Neural progenitor cell (in vitro differentiated cells): ENCODE measurements around the gene ZIC5.

Experiments used
- EZH2 ChIP-seq: fragments of 200-600 bp; sonication (generic); IDR thresholded peaks from 2 replicates; pipeline ENCODE4 v1.6.1; 2017; ENCODE audit warnings: antibody characterized with exemption, mild to moderate bottlenecking, moderate library complexity
- EZH2phosphoT487 ChIP-seq: fragments of 200-600 bp; sonication (generic); IDR thresholded peaks from 2 replicates; pipeline ENCODE4 v1.6.1; 2017; ENCODE audit warnings: antibody characterized with exemption
- TF ChIP-seq, protein P1 (sequence below): fragments of 200-600 bp; sonication (generic); IDR thresholded peaks from 2 replicates; pipeline ENCODE4 v1.5.1; 2017; ENCODE audit warnings: antibody characterized with exemption, mild to moderate bottlenecking

DNA sequence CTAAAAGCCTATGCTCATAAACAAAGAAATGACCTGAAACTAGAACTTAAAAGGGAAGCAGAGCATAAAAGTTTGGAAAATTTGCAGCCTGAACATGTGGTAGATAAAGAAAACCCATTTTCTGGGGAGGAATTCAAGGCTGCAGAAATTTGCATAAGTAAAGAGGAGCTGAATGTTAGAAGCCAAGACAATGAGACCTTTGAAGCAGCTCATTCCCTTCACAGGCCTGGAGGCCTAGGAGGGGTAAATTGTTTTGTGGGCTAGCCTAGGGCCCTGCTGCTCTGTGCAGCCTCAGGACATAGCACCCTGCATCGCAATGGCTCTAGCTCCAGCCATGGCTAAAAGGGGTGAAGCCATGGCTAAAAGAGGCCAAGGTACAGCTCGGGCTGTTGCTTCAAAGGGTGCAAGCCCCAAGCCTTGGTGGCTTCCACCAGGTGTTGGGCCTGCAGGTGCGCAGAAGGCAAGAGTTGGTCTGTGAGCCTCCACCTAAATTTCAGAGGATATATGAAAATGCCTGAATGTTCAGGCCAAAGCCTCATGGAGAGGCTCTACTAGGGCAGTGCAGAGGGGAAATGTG, 48.3 kb upstream of the ZIC5 start:
- TF ChIP-seq, protein P1, sequence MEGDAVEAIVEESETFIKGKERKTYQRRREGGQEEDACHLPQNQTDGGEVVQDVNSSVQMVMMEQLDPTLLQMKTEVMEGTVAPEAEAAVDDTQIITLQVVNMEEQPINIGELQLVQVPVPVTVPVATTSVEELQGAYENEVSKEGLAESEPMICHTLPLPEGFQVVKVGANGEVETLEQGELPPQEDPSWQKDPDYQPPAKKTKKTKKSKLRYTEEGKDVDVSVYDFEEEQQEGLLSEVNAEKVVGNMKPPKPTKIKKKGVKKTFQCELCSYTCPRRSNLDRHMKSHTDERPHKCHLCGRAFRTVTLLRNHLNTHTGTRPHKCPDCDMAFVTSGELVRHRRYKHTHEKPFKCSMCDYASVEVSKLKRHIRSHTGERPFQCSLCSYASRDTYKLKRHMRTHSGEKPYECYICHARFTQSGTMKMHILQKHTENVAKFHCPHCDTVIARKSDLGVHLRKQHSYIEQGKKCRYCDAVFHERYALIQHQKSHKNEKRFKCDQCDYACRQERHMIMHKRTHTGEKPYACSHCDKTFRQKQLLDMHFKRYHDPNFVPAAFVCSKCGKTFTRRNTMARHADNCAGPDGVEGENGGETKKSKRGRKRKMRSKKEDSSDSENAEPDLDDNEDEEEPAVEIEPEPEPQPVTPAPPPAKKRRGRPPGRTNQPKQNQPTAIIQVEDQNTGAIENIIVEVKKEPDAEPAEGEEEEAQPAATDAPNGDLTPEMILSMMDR, result no peak
- TF ChIP-seq EZH2 (no peak), EZH2phosphoT487 (no peak)
